HCT116 (cell line): ENCODE results near the gene CDC42BPA. TPM values are rescaled to one million over a fixed set of nuclear protein-coding genes. Genes with fewer than 3 reads are reported as not detected.
A peak's percentile ranks its signal among the peaks of the same experiment; 100 is the strongest.

Experiments
- ATAC-seq: fragments of 200-7000 bp; cut with Tn5 transposase; 2 replicates; pipeline ENCODE4 v1.9.1; 2020; ENCODE audit warnings: mild to moderate bottlenecking, moderate library complexity
- BruUV-seq: library from RNA; stranded (reverse); fragments of 400-500 nt; replicated peaks from 2 replicates; lab custom pipeline; 2021; lab: Mats Ljungman, UMichigan
- CTCF ChIA-PET: fragments of 300-600 bp; sonication (Branson Sonifier 250); formaldehyde crosslinking; loops from one replicate; lab custom pipeline; 2021; ENCODE audit warnings: antibody characterized with exemption; lab: Charles Lee
- POLR2A ChIA-PET: fragments of 300-600, 350-600 bp; sonication (Branson Sonifier 250); formaldehyde crosslinking; loops from one replicate; lab custom pipeline; 2021; ENCODE audit warnings: antibody characterized with exemption; lab: Charles Lee
- RAD21 ChIA-PET, 2 experiments: fragments of 300-600 bp; sonication (Branson Sonifier 250); formaldehyde crosslinking; loops; one replicate each; lab custom pipeline; 2023; ENCODE audit warnings: low total read pairs in 2 of 2; ENCODE audit not compliant: uncharacterized antibody in 2 of 2, unreplicated experiment in 2 of 2, low non-redundant PET in 1 of 2; lab: Charles Lee
- DNase-seq: peaks from one replicate; pipeline ENCODE4 v3.0.0-alpha.2; 2010; ENCODE audit warnings: low read depth, low spot score
- H2AFZ ChIP-seq: fragments of 200-600 bp; shearing (Covaris generic), sonication (generic); 2 replicates; pipeline ENCODE4 v1.6.1; 2017; ENCODE audit warnings: low read depth, mixed run types, mixed read lengths, antibody characterized with exemption, low read length; ENCODE audit not compliant: poor library complexity, severe bottlenecking
- H3K27ac ChIP-seq: 2 replicates; pipeline ENCODE4 v1.5.1; 2012; ENCODE audit warnings: low read depth, low read length
- H3K27me3 ChIP-seq: fragments of 200-600 bp; sonication (generic); 2 replicates; pipeline ENCODE4 v1.6.1; 2016; ENCODE audit warnings: mixed run types, low read length, mixed read lengths; ENCODE audit not compliant: insufficient read depth
- H3K36me3 ChIP-seq, 2 experiments: fragments of 200-500 bp in 1 of 2; fragments of 200-600 bp in 1 of 2; sonication (Bioruptor generic) in 1 of 2; sonication (generic) in 1 of 2; 2 replicates each; pipeline versions ENCODE4 v1.5.1 to v1.6.1; 2014 to 2016; ENCODE audit warnings: low read length in 2 of 2, inconsistent platforms in 1 of 2, mixed read lengths in 1 of 2, mixed run types in 1 of 2; ENCODE audit not compliant: insufficient read depth in 2 of 2, control insufficient read depth in 1 of 2
- H3K4me1 ChIP-seq, 2 experiments: fragments of 200-600 bp in 1 of 2; sonication (generic) in 1 of 2; 2 replicates each; pipeline versions ENCODE4 v1.5.1 to v1.6.1; 2012 to 2017; ENCODE audit warnings: low read length in 2 of 2, inconsistent platforms in 1 of 2, mild to moderate bottlenecking in 1 of 2, mixed read lengths in 1 of 2, mixed run types in 1 of 2, moderate library complexity in 1 of 2; ENCODE audit not compliant: insufficient read depth in 2 of 2, control insufficient read depth in 1 of 2
- H3K4me2 ChIP-seq: fragments of 200-600 bp; sonication (generic); 2 replicates; pipeline ENCODE4 v1.6.1; 2017; ENCODE audit warnings: mixed run types, low read length, mixed read lengths
- H3K4me3 ChIP-seq, 2 experiments: fragments of 200-600 bp in 1 of 2; sonication (generic) in 1 of 2; replicated peaks in 1 of 2; 2 replicates each; pipeline ENCODE4 v1.5.1; 2011 to 2016; ENCODE audit warnings: low read length in 2 of 2, control low read depth in 1 of 2, low read depth in 1 of 2, mild to moderate bottlenecking in 1 of 2, mixed read lengths in 1 of 2, mixed run types in 1 of 2
- H3K79me2 ChIP-seq: fragments of 200-600 bp; sonication (generic); 2 replicates; pipeline ENCODE4 v1.6.1; 2017; ENCODE audit warnings: mild to moderate bottlenecking, mixed run types, low read length, moderate library complexity, mixed read lengths; ENCODE audit not compliant: insufficient read depth
- H3K9ac ChIP-seq: fragments of 200-600 bp; sonication (generic); 2 replicates; pipeline ENCODE4 v1.6.1; 2016; ENCODE audit warnings: low read length, mixed read lengths
- H3K9me2 ChIP-seq: fragments of 200-600 bp; sonication (generic), shearing (Covaris generic); 2 replicates; pipeline ENCODE4 v1.6.1; 2017; ENCODE audit warnings: mixed run types, mild to moderate bottlenecking, moderate library complexity; ENCODE audit not compliant: insufficient read depth
- H3K9me3 ChIP-seq, 2 experiments: fragments of 200-500 bp in 1 of 2; fragments of 200-600 bp in 1 of 2; sonication (Bioruptor generic) in 1 of 2; sonication (generic) in 1 of 2; 2 replicates each; pipeline ENCODE4 v1.6.1; 2014 to 2017; ENCODE audit warnings: low read length in 2 of 2, mixed read lengths in 2 of 2, inconsistent platforms in 1 of 2, low read depth in 1 of 2, mild to moderate bottlenecking in 1 of 2, mixed run types in 1 of 2, moderate library complexity in 1 of 2; ENCODE audit not compliant: control insufficient read depth in 1 of 2, insufficient read depth in 1 of 2
- H4K20me1 ChIP-seq: fragments of 200-600 bp; sonication (generic), shearing (Covaris generic); 2 replicates; pipeline ENCODE4 v1.6.1; 2017; ENCODE audit warnings: mixed run types, mild to moderate bottlenecking, moderate library complexity; ENCODE audit not compliant: insufficient read depth
- CBX3 ChIP-seq: IDR thresholded peaks from 2 replicates; pipeline ENCODE4 v1.6.1; 2012; ENCODE audit warnings: low read depth
- CEBPB ChIP-seq: IDR thresholded peaks from 2 replicates; pipeline ENCODE4 v1.6.1; 2012; ENCODE audit warnings: low read depth
- EGR1 ChIP-seq: IDR thresholded peaks from 2 replicates; pipeline ENCODE4 v1.6.1; 2012; ENCODE audit warnings: low read depth
- ELF1 ChIP-seq: IDR thresholded peaks from 2 replicates; pipeline ENCODE4 v1.6.1; 2012; ENCODE audit warnings: low read depth, borderline replicate concordance
- EZH2 ChIP-seq: fragments of 200-600 bp; sonication (generic); IDR thresholded peaks from 2 replicates; pipeline ENCODE4 v1.6.1; 2017; ENCODE audit warnings: antibody characterized with exemption, mixed run types
- FOSL1 ChIP-seq: IDR thresholded peaks from 2 replicates; pipeline ENCODE4 v1.6.1; 2012; ENCODE audit warnings: low read depth
- JUND ChIP-seq: IDR thresholded peaks from 2 replicates; pipeline ENCODE4 v1.6.1; 2012
- RAD21 ChIP-seq: IDR thresholded peaks from 2 replicates; pipeline ENCODE4 v1.6.1; 2012; ENCODE audit warnings: low read depth, mild to moderate bottlenecking
- SP1 ChIP-seq: IDR thresholded peaks from 2 replicates; pipeline ENCODE4 v1.6.1; 2012; ENCODE audit warnings: low read depth
- TCF7L2 ChIP-seq: IDR thresholded peaks from 2 replicates; pipeline ENCODE4 v1.7.0; 2011; ENCODE audit warnings: borderline replicate concordance, inconsistent platforms; ENCODE audit not compliant: insufficient read depth, insufficient read length; ENCODE audit errors: extremely low read depth
- YY1 ChIP-seq: IDR thresholded peaks from 2 replicates; pipeline ENCODE4 v1.6.1; 2011; ENCODE audit warnings: low read length, low read depth, moderate library complexity, mild to moderate bottlenecking; ENCODE audit not compliant: insufficient replicate concordance; ENCODE audit errors: extremely low read depth
- ZNF274 ChIP-seq: fragments of 200-500 bp; sonication (Bioruptor generic); IDR thresholded peaks from 2 replicates; pipeline ENCODE4 v1.6.1; 2014; ENCODE audit warnings: mild to moderate bottlenecking, low read depth, low read length, inconsistent platforms
- intact Hi-C: fragments of 100-400 bp; cut with micrococcal nuclease; formaldehyde crosslinking; loops from 2 replicates; pipeline ENCODE4 v1.10.0; 2022
- total RNA-seq: library from RNA; stranded (reverse); gene quantifications from one replicate; pipeline ENCODE4 v1.2.1, GENCODE V29; 2021; ENCODE audit not compliant: unreplicated experiment
- TF ChIP-seq, protein P1 (sequence below): IDR thresholded peaks from 2 replicates; pipeline ENCODE4 v1.6.1; 2012

CDC42BPA gene
- total RNA-seq, 1 experiment from 2014 or later: 44.0 TPM

DNA sequence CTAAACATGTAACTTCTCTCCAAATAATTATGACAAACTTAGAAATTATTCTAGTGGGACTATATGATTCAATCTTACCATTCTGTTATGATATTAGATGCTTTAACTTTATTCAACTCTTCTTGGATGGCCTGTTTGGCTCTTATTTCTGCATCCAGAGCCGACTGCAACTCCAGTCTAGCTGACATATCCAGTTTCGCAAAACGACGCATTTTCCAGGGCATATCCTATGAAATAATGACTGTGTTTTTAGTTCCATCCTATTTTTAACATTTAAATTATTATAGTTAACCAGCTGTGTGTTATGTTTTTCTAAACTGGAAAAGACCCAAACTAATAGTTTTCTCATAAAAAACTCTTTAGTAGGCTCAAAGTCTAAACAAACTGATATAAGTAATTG is 244.5 kb downstream of the CDC42BPA start:
- TF ChIP-seq YY1 (no peak), ELF1 (no peak), CEBPB (no peak), JUND (no peak), ZNF274 (no peak), CBX3 (no peak), RAD21 (no peak), FOSL1 (no peak), SP1 (no peak), EGR1 (no peak)
- TF ChIP-seq, protein P1, sequence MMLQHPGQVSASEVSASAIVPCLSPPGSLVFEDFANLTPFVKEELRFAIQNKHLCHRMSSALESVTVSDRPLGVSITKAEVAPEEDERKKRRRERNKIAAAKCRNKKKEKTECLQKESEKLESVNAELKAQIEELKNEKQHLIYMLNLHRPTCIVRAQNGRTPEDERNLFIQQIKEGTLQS: no peak
- DNase-seq (no peak), ATAC-seq (no peak)

DNA sequence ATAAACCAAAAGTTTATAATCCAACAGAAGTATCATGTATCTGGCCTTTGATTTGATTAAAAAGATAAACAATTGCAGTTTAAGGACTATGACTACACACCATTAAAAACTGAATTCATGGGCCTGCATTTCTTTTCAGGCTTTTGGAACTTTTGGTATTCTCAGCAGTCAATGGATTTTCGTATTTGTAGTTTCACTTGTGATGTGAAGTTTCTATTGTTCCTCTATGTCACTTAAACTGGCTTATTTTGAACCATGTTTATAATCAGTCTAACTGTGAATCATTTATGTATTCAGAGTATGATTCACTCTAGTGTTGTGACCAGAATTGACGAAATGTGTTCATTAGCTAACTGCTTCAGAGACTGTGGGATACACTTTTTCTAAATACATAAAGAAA is 245.3 kb downstream of the CDC42BPA start:
- no peak overlapping the region for H3K4me3 ChIP-seq
- no peaks in the 10 kb centered on the region for H3K9me2 ChIP-seq
- H2AFZ ChIP-seq: no peak overlapping the region
- no peak overlapping the region for H3K27ac ChIP-seq
- H3K4me1 ChIP-seq: peaks cover 0 to 2% of the 10 kb centered on the region in 2 experiments; a peak in 1 of 4 replicates
- no peaks in the 10 kb centered on the region for H3K27me3 ChIP-seq
- no peaks in the 10 kb centered on the region for H3K79me2 ChIP-seq
- H3K9me3 ChIP-seq: no peaks in the 10 kb centered on the region
- BruUV-seq: no TSS peak
- POLR2A ChIA-PET: no interaction called here
- ATAC-seq (no peak), DNase-seq (no peak)
- H3K4me2 ChIP-seq: no peak overlapping the region
- intact Hi-C loops: no loop called here
- RAD21 ChIA-PET: no interaction called here
- peaks cover 0 to 10% of the 10 kb centered on the region in 2 experiments; a peak in 1 of 4 replicates for H3K36me3 ChIP-seq
- peaks cover 4% of the 10 kb centered on the region; the same call in 1 of the 2 replicates for H4K20me1 ChIP-seq
- no peak overlapping the region for H3K9ac ChIP-seq
- TF ChIP-seq ELF1 (no peak), TCF7L2 (no peak), EZH2 (no peak), FOSL1 (0 out of 2 replicates have a peak, but pooled peaks have one; percentile 3)
- CTCF ChIA-PET: no interaction called here

More for the DNA sequence above, 244.5 kb downstream of the CDC42BPA start:
- H3K4me2 ChIP-seq: no peak overlapping the region
- intact Hi-C loops: no loop called here
- H3K4me1 ChIP-seq: peaks cover 0 to 2% of the 10 kb centered on the region in 2 experiments; a peak in 1 of 4 replicates
- H3K9me2 ChIP-seq: no peaks in the 10 kb centered on the region
- no peak overlapping the region for H3K9ac ChIP-seq
- H3K4me3 ChIP-seq: no peak overlapping the region
- ChIA-PET CTCF (no interaction called here), RAD21 (no interaction called here), POLR2A (no interaction called here)
- no TSS peak for BruUV-seq
- H3K36me3 ChIP-seq: peaks cover 0 to 10% of the 10 kb centered on the region in 2 experiments; a peak in 1 of 4 replicates
- no peaks in the 10 kb centered on the region for H3K9me3 ChIP-seq
- H3K27me3 ChIP-seq: no peaks in the 10 kb centered on the region
- no peaks in the 10 kb centered on the region for H3K79me2 ChIP-seq
- H4K20me1 ChIP-seq: peaks cover 4% of the 10 kb centered on the region; the same call in 1 of the 2 replicates
- no peak overlapping the region for H2AFZ ChIP-seq
- H3K27ac ChIP-seq: no peak overlapping the region
